H9 (cell line): ENCODE measurements around the gene ATXN7L3. TPM values are rescaled to one million over a fixed set of nuclear protein-coding genes. Genes with fewer than 3 reads are reported as not detected.

Experiments used
- DNase-seq: peaks from one replicate; pipeline ENCODE4 v3.0.0-alpha.2; 2017
- H2AFZ ChIP-seq: one replicate; pipeline ENCODE4 v1.6.1; 2013; ENCODE audit warnings: mild to moderate bottlenecking, low read length, control low read depth, moderate library complexity
- H2AK5ac ChIP-seq: 2 replicates; pipeline ENCODE4 v1.6.1; 2013; ENCODE audit warnings: low read length, control low read depth, mixed read lengths; ENCODE audit not compliant: insufficient read length
- H2BK120ac ChIP-seq: one replicate; pipeline ENCODE4 v1.6.1; 2013; ENCODE audit warnings: low read depth, mild to moderate bottlenecking, low read length, control low read depth, inconsistent platforms; ENCODE audit not compliant: poor library complexity, severe bottlenecking
- H2BK12ac ChIP-seq: 2 replicates; pipeline ENCODE4 v1.6.1; 2013; ENCODE audit warnings: low read length, control low read depth, mixed read lengths, low read depth; ENCODE audit not compliant: insufficient read length
- H2BK15ac ChIP-seq: 2 replicates; pipeline ENCODE4 v1.6.1; 2013; ENCODE audit warnings: low read depth, low read length, control low read depth
- H2BK20ac ChIP-seq: one replicate; pipeline ENCODE4 v1.6.1; 2013; ENCODE audit warnings: low read depth, mild to moderate bottlenecking, low read length, control low read depth, inconsistent platforms; ENCODE audit not compliant: poor library complexity, severe bottlenecking
- H2BK5ac ChIP-seq: 2 replicates; pipeline ENCODE4 v1.6.1; 2013; ENCODE audit warnings: low read length, control low read depth, mixed read lengths; ENCODE audit not compliant: insufficient read length
- H3K14ac ChIP-seq: 2 replicates; pipeline ENCODE4 v1.6.1; 2013; ENCODE audit warnings: low read length, control low read depth; ENCODE audit not compliant: insufficient read depth
- H3K18ac ChIP-seq: 2 replicates; pipeline ENCODE4 v1.6.1; 2013; ENCODE audit warnings: low read depth, mild to moderate bottlenecking, mixed read lengths, low read length, control low read depth; ENCODE audit not compliant: insufficient read length
- H3K23ac ChIP-seq: 2 replicates; pipeline ENCODE4 v1.6.1; 2013; ENCODE audit warnings: low read length, control low read depth, mixed read lengths, low read depth; ENCODE audit not compliant: insufficient read length
- H3K23me2 ChIP-seq: 2 replicates; pipeline ENCODE4 v1.6.1; 2013; ENCODE audit warnings: low read depth, mild to moderate bottlenecking, mixed read lengths, low read length, control low read depth; ENCODE audit not compliant: insufficient read length, poor library complexity, severe bottlenecking
- H3K27ac ChIP-seq: 2 replicates; pipeline ENCODE4 v1.5.1; 2013; ENCODE audit warnings: low read length, control low read depth, mixed read lengths, low read depth; ENCODE audit not compliant: insufficient read length
- H3K27me3 ChIP-seq: 2 replicates; pipeline ENCODE4 v1.6.1; 2013; ENCODE audit warnings: low read length, control low read depth, inconsistent platforms; ENCODE audit not compliant: insufficient read depth
- H3K4ac ChIP-seq: 2 replicates; pipeline ENCODE4 v1.6.1; 2013; ENCODE audit warnings: low read depth, mild to moderate bottlenecking, control low read depth, inconsistent platforms, low read length, moderate library complexity
- H3K4me1 ChIP-seq: 2 replicates; pipeline ENCODE4 v1.6.1; 2013; ENCODE audit warnings: low read length, control low read depth, inconsistent platforms; ENCODE audit not compliant: insufficient read depth
- H3K4me2 ChIP-seq: 2 replicates; pipeline ENCODE4 v1.6.1; 2013; ENCODE audit warnings: low read length, control low read depth, mixed read lengths; ENCODE audit not compliant: insufficient read length, insufficient read depth
- H3K56ac ChIP-seq: 2 replicates; pipeline ENCODE4 v1.6.1; 2013; ENCODE audit warnings: low read depth, mild to moderate bottlenecking, mixed read lengths, low read length, control low read depth; ENCODE audit not compliant: insufficient read length
- H3K79me1 ChIP-seq: 2 replicates; pipeline ENCODE4 v1.6.1; 2013; ENCODE audit warnings: low read depth, mild to moderate bottlenecking, moderate library complexity, low read length, control low read depth, inconsistent platforms; ENCODE audit not compliant: insufficient read depth, poor library complexity, severe bottlenecking
- H3K79me2 ChIP-seq: 2 replicates; pipeline ENCODE4 v1.6.1; 2013; ENCODE audit warnings: low read length, control low read depth, inconsistent platforms; ENCODE audit not compliant: insufficient read depth
- H3K9ac ChIP-seq: 2 replicates; pipeline ENCODE4 v1.6.1; 2013; ENCODE audit warnings: low read length, control low read depth, mixed read lengths; ENCODE audit not compliant: insufficient read length; ENCODE audit errors: extremely low read depth
- H3K9me3 ChIP-seq: one replicate; pipeline ENCODE4 v1.6.1; 2013; ENCODE audit warnings: low read depth, low read length, inconsistent platforms; ENCODE audit not compliant: control insufficient read depth
- H3T11ph ChIP-seq: one replicate; pipeline ENCODE4 v1.6.1; 2013; ENCODE audit warnings: mild to moderate bottlenecking, low read length, control low read depth, inconsistent platforms
- H4K20me1 ChIP-seq: one replicate; pipeline ENCODE4 v1.6.1; 2013; ENCODE audit not compliant: control insufficient read depth, insufficient read length, insufficient read depth
- H4K5ac ChIP-seq: 2 replicates; pipeline ENCODE4 v1.6.1; 2013; ENCODE audit warnings: low read depth, mild to moderate bottlenecking, mixed read lengths, low read length, control low read depth; ENCODE audit not compliant: insufficient read length
- H4K8ac ChIP-seq: replicated peaks from 2 replicates; pipeline ENCODE4 v1.6.1; 2013; ENCODE audit warnings: low read length, control low read depth, mixed read lengths, low read depth; ENCODE audit not compliant: insufficient read length
- H4K91ac ChIP-seq: 2 replicates; pipeline ENCODE4 v1.6.1; 2013; ENCODE audit warnings: low read depth, mild to moderate bottlenecking, moderate library complexity, mixed read lengths, low read length, control low read depth; ENCODE audit not compliant: insufficient read length
- H3K27ac Mint-ChIP-seq, 3 experiments: 2 replicates in 2 of 3; 3 replicates in 1 of 3; pipeline ENCODE4 v1.8.0; 2020 to 2021; ENCODE audit warnings: mixed read lengths in 3 of 3, mild to moderate bottlenecking in 1 of 3, moderate library complexity in 1 of 3
- H3K27me3 Mint-ChIP-seq: 2 replicates; pipeline ENCODE4 v1.8.0; 2021; ENCODE audit warnings: low read depth, mild to moderate bottlenecking, moderate library complexity, mixed read lengths
- H3K36me3 Mint-ChIP-seq, 3 experiments: 2 replicates in 2 of 3; 3 replicates in 1 of 3; pipeline ENCODE4 v1.8.0; 2020 to 2021; ENCODE audit warnings: low read depth in 3 of 3, mixed read lengths in 3 of 3; ENCODE audit not compliant: insufficient read depth in 1 of 3
- H3K4me1 Mint-ChIP-seq, 2 experiments: 2 replicates each; pipeline ENCODE4 v1.8.0; 2020; ENCODE audit warnings: mixed read lengths in 2 of 2
- H3K4me3 Mint-ChIP-seq, 2 experiments: 2 replicates in 1 of 2; 3 replicates in 1 of 2; pipeline ENCODE4 v1.8.0; 2020 to 2021; ENCODE audit warnings: mild to moderate bottlenecking in 2 of 2, mixed read lengths in 2 of 2, moderate library complexity in 1 of 2
- H3K9me3 Mint-ChIP-seq, 2 experiments: 2 replicates in 1 of 2; 3 replicates in 1 of 2; pipeline ENCODE4 v1.8.0; 2020; ENCODE audit warnings: mild to moderate bottlenecking in 2 of 2, mixed read lengths in 2 of 2, moderate library complexity in 1 of 2
- CTCF ChIP-seq: fragments of 200-600 bp; sonication (generic); conservative IDR thresholded peaks from 3 replicates; pipeline ENCODE4 v1.8.0; 2021; ENCODE audit warnings: antibody characterized with exemption, mild to moderate bottlenecking
- WGBS: extraction: QIAGEN DNeasy Blood & Tissue Kit; methylation state at CpG from one replicate; pipeline ENCODE4 v1.1.7; 2013; ENCODE audit warnings: missing lambda C conversion rate, low lambda C conversion rate, mixed read lengths; ENCODE audit not compliant: insufficient read length; ENCODE audit errors: extremely low coverage; 5-methylcytosine and 5-hydroxymethylcytosine counted together
- total RNA-seq: library from RNA; stranded (reverse); gene quantifications from 2 replicates; pipeline ENCODE4 v1.2.1, GENCODE V29; 2021

The ATXN7L3 gene
- total RNA-seq, 1 experiment from 2014 or later: 125 TPM

DNA sequence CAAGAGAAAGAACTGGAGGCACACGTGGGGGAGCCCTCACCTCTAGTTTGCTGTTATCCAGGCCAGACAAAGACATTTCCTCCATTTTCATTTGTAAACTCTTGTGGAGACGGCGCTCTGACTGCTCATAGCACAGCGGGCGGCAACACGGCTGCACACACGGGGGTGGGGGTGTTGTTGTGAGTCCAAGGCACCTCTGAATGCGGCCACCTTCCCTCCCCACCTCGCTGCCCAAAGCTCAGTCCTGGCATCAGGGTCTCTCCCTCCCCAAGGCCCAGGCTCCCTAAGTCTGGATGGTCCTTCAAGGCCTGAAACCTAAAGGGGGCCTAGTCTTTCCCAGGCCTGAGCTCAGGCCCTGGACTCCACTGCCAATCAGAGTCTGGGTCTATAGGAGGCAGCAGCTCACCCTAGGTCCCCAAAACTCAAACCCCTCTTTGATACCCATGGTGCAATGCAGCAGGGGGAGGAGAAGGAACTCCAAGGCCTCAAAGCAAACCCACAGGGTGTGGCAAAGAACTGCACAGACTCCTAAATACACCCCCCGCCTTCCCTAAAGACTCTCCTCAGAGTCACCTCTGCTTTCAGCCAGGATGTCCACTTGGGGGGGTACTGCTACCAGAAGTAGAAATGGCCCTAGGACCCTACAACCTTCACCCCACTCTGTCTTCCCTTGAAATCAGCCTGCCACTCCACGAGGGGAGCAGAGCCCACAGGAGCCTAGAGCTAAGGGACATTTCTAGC, 1.5 kb downstream of the ATXN7L3 start:
- H2BK15ac ChIP-seq: no peak overlapping the region
- H2AFZ ChIP-seq: no peak overlapping the region

More for the DNA sequence above, 1.5 kb downstream of the ATXN7L3 start:
- no peak overlapping the region for H2AK5ac ChIP-seq
- H3K14ac ChIP-seq: no peak overlapping the region
- H3K9me3 ChIP-seq: no peaks in the 10 kb centered on the region
- peaks cover 6% of the 10 kb centered on the region for H3K23me2 ChIP-seq
- H3K4me2 ChIP-seq: peak overlapping the region; percentile 47
- H3K4me1 ChIP-seq: 0 out of 2 replicates have a peak, but pooled peaks cover 2% of the 10 kb centered on the region
- H3K27me3 ChIP-seq: no peaks in the 10 kb centered on the region
- no peak for DNase-seq
- WGBS: no CpG with 5 or more reads among the region's 11 CpGs
- Mint-ChIP-seq H3K4me1 (peaks cover 20 to 22% of the 10 kb centered on the region in 2 experiments), H3K27ac (peak overlapping the region in 1 of 3 experiments; percentile 84; a peak in 3 of 7 replicates), H3K4me3 (peak overlapping the region; percentile 77 to 81), H3K36me3 (peaks cover 24 to 50% (median 44%) of the 10 kb centered on the region in 3 experiments; a peak in 6 of 7 replicates), H3K9me3 (no peaks in the 10 kb centered on the region), H3K27me3 (no peaks in the 10 kb centered on the region; the same call in 1 of the 2 replicates)
- H3K18ac ChIP-seq: no peak overlapping the region
- no peak overlapping the region for H3K27ac ChIP-seq
- H2BK120ac ChIP-seq: no peak overlapping the region
- no peak overlapping the region for H4K8ac ChIP-seq
- no peak overlapping the region for H4K91ac ChIP-seq
- H3T11ph ChIP-seq: no peak overlapping the region
- H3K9ac ChIP-seq: peak overlapping the region; percentile 51
- H3K79me2 ChIP-seq: peaks cover 4% of the 10 kb centered on the region; the same call in 1 of the 2 replicates
- no peak overlapping the region for H3K56ac ChIP-seq
- no peak overlapping the region for H2BK20ac ChIP-seq
- H4K20me1 ChIP-seq: no peaks in the 10 kb centered on the region
- no peaks in the 10 kb centered on the region for H3K79me1 ChIP-seq
- TF ChIP-seq CTCF: no peak
- no peak overlapping the region for H2BK5ac ChIP-seq
- H4K5ac ChIP-seq: no peak overlapping the region
- no peak overlapping the region for H2BK12ac ChIP-seq
- H3K4ac ChIP-seq: no peak overlapping the region
- no peak overlapping the region for H3K23ac ChIP-seq
